Activated CD8-positive, alpha-beta memory T cell treated with anti-CD3 and anti-CD28 coated beads for 36 hours (primary cell): Measurements from ENCODE around the gene TIMM44. TPM values are rescaled to one million over a fixed set of nuclear protein-coding genes. Genes with fewer than 3 reads are reported as not detected.

Source experiments
- CTCF ChIA-PET: fragments of 350-600 bp; sonication (Branson Sonifier 250); formaldehyde crosslinking; loops from one replicate; lab custom pipeline; 2021; ENCODE audit warnings: antibody characterized with exemption; lab: Charles Lee
- POLR2A ChIA-PET: fragments of 350-600 bp; sonication (Branson Sonifier 250); formaldehyde crosslinking; loops from one replicate; lab custom pipeline; 2021; ENCODE audit warnings: antibody characterized with exemption; lab: Charles Lee
- total RNA-seq, 2 experiments: library from RNA; stranded (reverse); gene quantifications; one replicate each; pipeline ENCODE4 v1.2.3, GENCODE V29; 2021

Gene TIMM44
- total RNA-seq, 2 experiments from 2014 or later = 115 to 118 TPM

DNA sequence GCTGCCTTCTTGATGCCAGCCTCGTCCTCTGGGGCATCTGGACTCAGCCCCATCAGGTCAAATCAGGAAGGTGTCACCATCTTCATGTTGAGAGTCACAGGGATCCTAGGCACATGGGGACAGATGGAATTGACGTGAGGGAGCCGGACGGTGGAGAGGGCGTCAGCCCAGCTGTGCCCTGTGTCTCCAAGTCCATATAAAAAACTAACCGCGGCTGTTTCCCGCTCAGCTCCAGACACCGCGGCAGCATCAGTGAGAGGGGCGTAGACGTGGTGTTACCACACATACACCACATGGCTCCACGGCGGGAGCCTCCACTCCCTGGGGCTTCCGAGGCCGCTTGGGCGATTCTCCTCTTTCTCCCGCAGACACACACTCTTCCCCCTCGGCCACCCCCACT is 63.6 kb downstream of the TIMM44 start:
- ChIA-PET POLR2A (no interaction called here), CTCF (interaction anchor here (0.6 kb wide), 1 partner anchor 327 kb away, joined by 3 read pairs; no protein-coding TSS in a partner anchor)

DNA sequence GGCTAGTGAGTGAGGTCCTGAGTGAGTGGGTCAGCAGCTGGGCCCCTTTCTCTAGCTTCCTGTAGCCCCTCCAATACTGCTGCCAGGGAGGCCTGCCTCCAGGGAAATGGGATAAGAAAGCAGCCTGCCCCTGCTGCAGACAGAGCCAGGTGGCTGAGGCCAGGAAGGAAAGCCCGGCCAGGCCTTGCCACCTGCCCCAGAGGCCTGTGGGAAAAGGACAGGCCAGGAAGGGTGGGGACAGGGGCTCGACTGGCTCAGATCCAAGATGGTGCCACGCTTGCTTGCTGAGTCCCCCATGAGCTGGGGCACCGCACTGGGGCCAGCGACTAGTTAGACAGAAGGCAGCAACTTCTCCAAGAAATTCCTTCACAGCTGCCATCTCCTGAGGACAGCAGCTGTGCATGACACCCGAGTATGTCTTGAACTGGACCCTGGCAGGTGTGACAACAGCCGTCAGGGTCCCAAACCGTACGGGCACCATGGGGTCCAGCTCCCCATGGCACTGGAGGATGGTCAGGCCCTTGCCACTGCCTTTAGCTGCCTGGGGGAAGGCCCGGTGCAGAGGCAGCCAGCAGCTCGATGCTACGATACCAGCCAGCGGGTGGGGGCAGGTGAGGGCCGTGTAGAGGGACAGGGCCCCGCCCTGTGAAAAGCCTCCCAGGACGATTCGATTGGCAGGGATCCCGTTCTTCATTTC is 64.2 kb downstream of the TIMM44 start:
- ChIA-PET CTCF (interaction anchor here (0.6 to 1.2 kb wide), 2 partner anchors 10 to 327 kb away, joined by 3 read pairs; no protein-coding TSS in a partner anchor), POLR2A (interaction anchor here (0.5 kb wide), 1 partner anchor 28 kb away, joined by 3 read pairs; no protein-coding TSS in a partner anchor)

DNA sequence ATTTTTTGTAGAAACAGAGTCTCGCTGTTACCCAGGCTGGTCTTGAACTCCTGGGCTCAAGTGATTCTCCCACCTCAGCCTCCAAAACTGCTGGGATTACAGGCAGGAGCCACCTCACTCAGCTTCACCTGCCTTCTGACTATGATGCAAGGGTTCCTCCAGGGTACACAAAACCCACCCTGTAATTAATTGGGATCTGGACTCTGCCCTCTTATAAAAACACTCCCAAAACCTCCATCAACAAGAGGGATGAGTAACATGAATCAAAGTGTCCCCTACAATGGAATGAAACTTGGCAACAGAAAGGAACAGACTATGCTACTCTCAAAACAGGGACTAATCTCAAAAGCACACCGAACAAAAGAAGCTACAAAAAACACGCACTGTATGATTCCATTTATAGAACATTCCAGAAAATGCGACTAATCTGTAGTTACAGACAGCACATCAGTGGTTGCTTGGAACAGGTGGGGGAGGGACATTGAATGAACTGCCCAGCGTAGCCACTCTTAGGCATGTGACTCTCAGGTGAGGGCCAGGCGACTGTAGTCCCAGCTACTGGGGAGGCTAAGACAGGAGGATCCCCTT is 66.1 kb downstream of the TIMM44 start:
- POLR2A ChIA-PET = no interaction called here
- CTCF ChIA-PET = no interaction called here

Other genes starting within 250 kb of the TIMM44 start
- 1 to 10 TPM; 1.8 to 2.5 TPM for gene FCER2, start 241.5 kb downstream of the TIMM44 start, total RNA-seq
- gene CLEC4G, start 211.6 kb downstream of the TIMM44 start, total RNA-seq = not detected
- not detected for gene CD209, start 196.1 kb downstream of the TIMM44 start, total RNA-seq
- gene CLEC4M, start 180.4 kb downstream of the TIMM44 start, total RNA-seq = not detected
- 1 to 10 TPM; 5.3 to 6.0 TPM for gene EVI5L, start 113.4 kb downstream of the TIMM44 start, total RNA-seq
- gene PRR36, start 69.3 kb downstream of the TIMM44 start, total RNA-seq = under 1 TPM; 0.06 to 0.17 TPM
- not detected for gene LRRC8E, start 55.2 kb downstream of the TIMM44 start, total RNA-seq
- gene MAP2K7, start 39.8 kb downstream of the TIMM44 start, total RNA-seq = 10 to 100 TPM; 34.9 to 35.7 TPM
- 1 to 10 TPM; 7.6 to 9.3 TPM for gene TGFBR3L, start 28.8 kb downstream of the TIMM44 start, total RNA-seq
- gene SNAPC2, start 23.3 kb downstream of the TIMM44 start, total RNA-seq = 10 to 100 TPM; 16.4 to 17.3 TPM
- gene CTXN1, start 17.5 kb downstream of the TIMM44 start, total RNA-seq = under 1 TPM; 0.69 to 0.91 TPM
- 100 to 1,000 TPM; 166 to 169 TPM for gene ELAVL1, start 62.0 kb upstream of the TIMM44 start, total RNA-seq
- not detected for gene CCL25, start 109.1 kb upstream of the TIMM44 start, total RNA-seq
- gene FBN3, start 205.9 kb upstream of the TIMM44 start, total RNA-seq = not detected